ENCODE measurements around the gene CD2BP2. TPM values are rescaled to one million over a fixed set of nuclear protein-coding genes. Genes with fewer than 3 reads are reported as not detected.

Gene CD2BP2
- total and polyA plus RNA-seq, 2 donors (not counting 1 experiment from before 2014, with no cell fraction given), result 26.1 to 80.1 TPM

GRCh38 chr16:30395992-30396585 is 41.0 kb upstream of the CD2BP2 start:
- Histone ChIP-seq H3K79me2 (ENCODE audit: control insufficient read depth, insufficient read depth, low read length) (peaks cover 30% of the 10 kb centered on the region), H3K27ac (ENCODE audit: low read length in 2 of 2) (peak overlapping the region in 1 of 2 donors; percentile 33), H3K9me3 (ENCODE audit: control extremely low read depth in 1 of 3, control insufficient read depth in 2 of 3, insufficient read depth in 1 of 3, low read length in 2 of 3) (no peaks in the 10 kb centered on the region), H3K4me2 (replicated peaks; ENCODE audit: low read depth, low read length, poor library complexity, severe bottlenecking) (peak overlapping the region; percentile 87), H3K36me3 (replicated peaks in 1 of 2; ENCODE audit: control extremely low read depth in 1 of 2, control insufficient read depth in 1 of 2, extremely low read depth in 1 of 2, insufficient read depth in 2 of 2, low read length in 1 of 2) (peaks cover 0 to 16% of the 10 kb centered on the region in 2 experiments), H3K9ac (ENCODE audit: low read length) (peak overlapping the region; percentile 71), H3K4me1 (ENCODE audit: control insufficient read depth in 2 of 2, insufficient read depth in 2 of 2, low read length in 2 of 2) (peaks cover 16 to 39% of the 10 kb centered on the region in 2 donors), H2AFZ (ENCODE audit: insufficient read depth, low read depth, low read length, poor library complexity, severe bottlenecking) (peak overlapping the region; percentile 95), H3K27me3 (replicated peaks in 1 of 4; ENCODE audit: control extremely low read depth in 1 of 4, control insufficient read depth in 3 of 4, insufficient read depth in 4 of 4, low read length in 3 of 4) (no peaks in the 10 kb centered on the region), H3K4me3 (ENCODE audit: control extremely low read depth in 1 of 5, extremely low read depth in 1 of 5, insufficient read depth in 1 of 5, low read depth in 2 of 5, low read length in 4 of 5) (peak overlapping the region; percentile 32 to 75 (median 66)), H4K20me1 (ENCODE audit: control insufficient read depth, insufficient read depth, low read length, poor library complexity, severe bottlenecking) (peaks cover 25% of the 10 kb centered on the region)
- ChIA-PET CTCF (interaction anchor here (0.7 to 5.0 kb wide), 8 partner anchors 9 to 34 kb away, joined by 3 to 65 read pairs (median 7); partner anchors contain the start of genes DCTPP1, SEPTIN1, TBC1D10B and ZNF771), POLR2A (interaction anchor here (0.8 to 4.7 kb wide), 6 partner anchors 11 to 41 kb away, joined by 3 to 51 read pairs (median 7); partner anchors contain the start of genes CD2BP2, SEPTIN1, TBC1D10B and ZNF771)
- TF ChIP-seq EZH2 (IDR thresholded peaks at IDR 0.05; ENCODE audit: borderline replicate concordance, insufficient read depth, low read depth, low read length, poor library complexity, severe bottlenecking) (no peak), CTCF (IDR thresholded peaks at IDR 0.05) (no peak)
- DNase-seq (no peak), ATAC-seq (ENCODE audit: low read depth) (no peak)
- peaks cover 26% of the 10 kb centered on the region for H3K4me1 Mint-ChIP-seq
- peak overlapping the region; percentile 70 for H3K27ac Mint-ChIP-seq
- no peaks in the 10 kb centered on the region for H3K27me3 Mint-ChIP-seq
- 31% methylated on average over 8 of the region's 13 CpGs for WGBS (ENCODE audit: insufficient coverage)
- intact Hi-C loops (cut with micrococcal nuclease), result loop anchor here (1.0 to 10.0 kb wide), 7 partner anchors 13 to 531 kb away; partner anchors contain the start of genes CD2BP2, CDIPT, SEPTIN1 and TBC1D10B
- no peaks in the 10 kb centered on the region for H3K9me3 Mint-ChIP-seq (ENCODE audit: insufficient read depth)
- peak overlapping the region; percentile 84 for H3K4me3 Mint-ChIP-seq

Measured in B cell (primary cell).